Measurements from ENCODE around the gene LACTB.

- no peak for TF ChIP-seq CTCF (IDR thresholded peaks at IDR 0.05)
- TF ChIP-seq POLR2A (IDR thresholded peaks at IDR 0.05), result no peak
Observed at GRCh38 chr15:63096178-63096577, 25.5 kb upstream of the LACTB start.

Measured in esophagus squamous epithelium (tissue), 4 donors.